Measurements from ENCODE around the gene LHCGR. TPM values are rescaled to one million over a fixed set of nuclear protein-coding genes. Genes with fewer than 3 reads are reported as not detected.
A peak's percentile ranks its signal among the peaks of the same experiment; 100 is the strongest.
"Not testable (repeated sequence)": the region's sequence is repeated elsewhere in the genome, so short reads cannot be mapped to it uniquely, and the experiment has no call there.

The LHCGR gene
- total RNA-seq, 2 experiments from 2014 or later = not detected

DNA sequence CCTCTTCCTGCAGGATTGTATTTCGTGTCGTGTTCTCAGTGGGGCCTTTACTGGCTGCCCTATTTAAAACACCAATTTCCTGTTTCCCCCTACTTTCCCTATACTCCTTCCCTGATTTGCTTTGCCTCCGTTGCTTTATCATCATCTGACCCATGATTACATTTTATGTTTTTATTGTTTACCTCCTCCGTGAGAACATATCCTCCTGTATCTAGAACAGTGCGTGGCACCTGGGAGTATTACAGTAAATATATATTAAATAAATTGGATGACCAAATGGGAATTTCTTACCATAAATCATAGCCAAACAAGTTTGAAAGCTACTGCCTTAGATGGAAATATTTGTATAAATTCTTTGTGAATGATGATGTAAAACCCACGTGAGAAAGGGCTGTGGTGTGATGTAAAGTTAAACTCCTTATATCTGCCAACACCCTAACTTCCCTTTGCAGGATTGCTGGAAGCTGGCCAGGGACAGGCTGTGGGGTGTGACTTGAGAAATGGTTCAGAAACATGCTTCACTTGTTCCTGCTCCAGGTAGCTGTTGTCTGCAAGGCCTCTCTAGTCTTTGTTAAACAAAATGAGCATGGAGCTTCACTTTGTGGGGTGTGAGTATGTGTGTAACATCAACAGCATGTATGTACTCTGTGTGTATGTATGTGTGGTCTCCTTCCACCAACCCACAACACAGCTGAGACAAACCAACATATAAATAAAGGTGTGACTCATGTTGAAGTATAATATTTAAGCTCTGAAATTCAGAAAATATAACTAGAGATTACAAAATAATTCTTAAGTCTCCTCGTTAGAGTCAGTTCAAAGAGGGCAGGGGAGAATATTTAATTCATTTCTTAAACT, 40.3 kb downstream of the LHCGR start:
- DNase-seq = no peak
- no peaks in the 10 kb centered on the region for H3K4me1 Mint-ChIP-seq (ENCODE audit: low read depth)

GRCh38 chr2:48714245-48714644, 41.3 kb downstream of the LHCGR start:
- Mint-ChIP-seq H3K9me3 (no peaks in the 10 kb centered on the region), H3K4me3 (no peak overlapping the region), H3K4me1 (ENCODE audit: low read depth) (no peaks in the 10 kb centered on the region), H3K27me3 (peaks cover 16% of the 10 kb centered on the region), H3K27ac (no peak overlapping the region), H3K36me3 (no peaks in the 10 kb centered on the region)
- intact Hi-C loops (cut with micrococcal nuclease) = no loop called here
- ChIA-PET CTCF (no interaction called here), POLR2A (no interaction called here)
- no peak for DNase-seq

More for the DNA sequence above, 40.3 kb downstream of the LHCGR start:
- Mint-ChIP-seq H3K36me3 (no peaks in the 10 kb centered on the region), H3K27me3 (peaks cover 16% of the 10 kb centered on the region), H3K27ac (no peak overlapping the region), H3K9me3 (no peaks in the 10 kb centered on the region), H3K4me3 (no peak overlapping the region)
- POLR2A ChIA-PET = no interaction called here
- CTCF ChIA-PET = interaction anchor here (0.6 kb wide), 1 partner anchor 291 kb away, joined by 3 read pairs; no protein-coding TSS in a partner anchor
- intact Hi-C loops (cut with micrococcal nuclease) = no loop called here

DNA sequence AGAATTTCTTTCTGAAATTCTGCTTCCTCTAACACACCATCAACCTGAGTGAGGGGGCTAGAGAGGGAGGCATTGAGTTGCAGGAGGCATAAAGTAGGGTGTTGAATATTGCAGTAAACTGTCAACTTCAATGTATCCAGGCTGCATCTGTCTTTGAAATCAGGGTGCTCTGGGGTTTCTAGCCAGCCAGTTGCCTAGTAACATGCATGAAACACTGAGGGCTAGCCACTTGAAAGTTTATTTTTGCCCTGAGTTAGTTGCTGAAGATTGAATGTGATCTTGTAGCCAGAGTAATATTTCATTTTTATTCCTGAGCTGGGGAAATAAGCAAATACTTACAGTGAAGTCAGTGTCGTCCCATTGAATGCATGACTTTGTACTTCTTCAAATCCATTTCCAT, 41.9 kb downstream of the LHCGR start:
- H3K4me3 Mint-ChIP-seq = no peak overlapping the region
- ChIA-PET POLR2A (no interaction called here), CTCF (no interaction called here)
- peaks cover 16% of the 10 kb centered on the region for H3K27me3 Mint-ChIP-seq
- H3K27ac Mint-ChIP-seq = no peak overlapping the region
- intact Hi-C loops (cut with micrococcal nuclease) = no loop called here
- no peaks in the 10 kb centered on the region for H3K4me1 Mint-ChIP-seq (ENCODE audit: low read depth)
- H3K9me3 Mint-ChIP-seq = no peaks in the 10 kb centered on the region
- H3K36me3 Mint-ChIP-seq = no peaks in the 10 kb centered on the region
- no peak for DNase-seq

DNA sequence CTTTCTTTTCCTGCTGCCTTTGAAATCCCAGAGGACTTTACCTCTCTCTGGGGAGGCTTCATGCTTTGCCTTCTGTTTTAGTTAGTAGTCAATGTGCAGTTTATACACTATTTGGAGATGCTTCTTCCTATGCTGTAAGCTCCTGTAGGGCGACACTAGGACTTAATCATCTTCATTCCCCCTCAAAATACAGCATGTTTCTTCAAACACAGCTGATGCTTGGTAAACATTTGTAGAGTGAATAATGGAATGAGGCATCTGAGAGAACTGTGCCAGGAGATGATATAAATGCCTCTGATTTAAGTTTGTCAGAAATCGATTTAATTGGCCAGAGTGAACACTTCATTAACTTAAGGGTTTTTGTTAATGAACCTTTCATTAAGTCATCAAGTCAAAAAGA, 43.4 kb downstream of the LHCGR start:
- Mint-ChIP-seq H3K36me3 (no peaks in the 10 kb centered on the region), H3K27me3 (peaks cover 16% of the 10 kb centered on the region), H3K27ac (no peak overlapping the region), H3K4me3 (no peak overlapping the region), H3K9me3 (no peaks in the 10 kb centered on the region), H3K4me1 (ENCODE audit: low read depth) (no peaks in the 10 kb centered on the region)
- ChIA-PET POLR2A (no interaction called here), CTCF (no interaction called here)
- no peak for DNase-seq
- intact Hi-C loops (cut with micrococcal nuclease) = no loop called here

- ChIA-PET CTCF (no interaction called here), POLR2A (no interaction called here)
- Mint-ChIP-seq H3K4me1 (ENCODE audit: low read depth) (no peaks in the 10 kb centered on the region), H3K27me3 (peaks cover 13% of the 10 kb centered on the region), H3K4me3 (no peak overlapping the region), H3K36me3 (no peaks in the 10 kb centered on the region), H3K9me3 (no peaks in the 10 kb centered on the region), H3K27ac (no peak overlapping the region)
- no peak for DNase-seq
- intact Hi-C loops (cut with micrococcal nuclease) = no loop called here
Observed at GRCh38 chr2:48711343-48711742, 44.2 kb downstream of the LHCGR start.

DNA sequence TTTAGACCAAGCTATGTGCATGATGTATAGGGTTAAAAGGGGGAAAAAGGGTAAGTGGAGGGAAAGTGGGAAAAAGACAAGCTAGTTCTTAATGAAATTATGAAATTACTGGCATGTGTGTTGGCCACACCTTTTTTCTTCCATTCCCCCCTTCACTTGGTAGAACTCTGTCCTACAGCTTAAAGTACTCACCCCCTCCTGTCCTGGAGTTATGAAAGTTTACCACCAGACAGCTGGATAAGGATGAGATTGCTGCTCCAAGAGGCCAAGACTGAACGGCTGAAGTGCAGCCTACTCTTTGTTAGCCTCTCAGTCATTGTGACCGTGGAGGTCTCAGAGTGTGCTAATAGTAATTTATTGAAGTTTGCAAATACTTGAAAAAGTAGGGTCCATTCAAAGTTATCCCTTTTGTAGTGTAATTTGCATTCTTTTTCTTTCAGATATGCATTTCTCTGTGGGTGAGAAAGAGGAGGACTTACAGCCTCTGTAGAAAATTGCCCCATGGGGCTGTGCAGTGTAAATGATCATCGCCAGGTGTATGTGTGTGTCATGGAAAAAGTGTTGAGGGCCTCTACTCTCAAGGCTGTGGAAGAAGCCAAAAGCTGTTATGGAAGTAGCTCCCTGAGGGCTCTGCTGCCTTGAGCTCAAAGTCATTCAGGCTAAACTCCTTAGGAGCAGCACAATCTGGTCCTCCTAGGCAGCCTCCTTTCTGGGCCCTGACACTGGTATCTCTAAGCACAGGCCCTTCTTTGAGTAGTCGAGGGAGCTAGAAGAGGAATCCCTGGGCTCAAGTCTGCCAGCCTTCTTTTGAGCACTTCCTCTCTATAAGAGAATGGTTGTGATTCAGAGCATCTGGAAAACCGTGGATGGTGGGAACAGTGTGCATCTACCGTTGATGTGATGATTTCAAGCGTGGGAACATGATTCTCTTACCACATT, 46.2 kb downstream of the LHCGR start:
- ChIA-PET CTCF (no interaction called here), POLR2A (no interaction called here)
- Mint-ChIP-seq H3K27ac (no peak overlapping the region), H3K4me1 (ENCODE audit: low read depth) (no peaks in the 10 kb centered on the region), H3K4me3 (no peak overlapping the region), H3K36me3 (no peaks in the 10 kb centered on the region), H3K9me3 (no peaks in the 10 kb centered on the region), H3K27me3 (peaks cover 12% of the 10 kb centered on the region)
- intact Hi-C loops (cut with micrococcal nuclease) = no loop called here
- DNase-seq = no peak

DNA sequence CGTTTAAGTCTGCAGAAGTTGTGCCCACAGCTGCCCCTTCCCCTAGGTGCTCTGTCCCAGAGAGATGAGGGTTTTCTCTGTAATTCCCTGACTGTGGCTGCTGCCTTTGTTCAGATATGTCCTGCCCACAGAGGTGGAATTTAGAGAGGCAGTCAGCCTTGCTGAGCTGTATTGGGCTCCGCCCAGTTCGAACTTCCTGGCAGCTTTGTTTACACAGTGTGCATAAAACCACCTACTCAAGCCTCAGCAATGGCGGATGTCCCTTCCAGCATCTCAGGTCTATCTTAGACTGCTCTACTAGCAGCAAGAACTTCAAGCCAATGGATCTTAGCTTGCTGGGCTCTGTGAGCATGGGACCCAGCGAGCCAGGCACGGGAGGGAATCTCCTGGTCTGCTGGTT, 48.1 kb downstream of the LHCGR start:
- Mint-ChIP-seq H3K4me1 (ENCODE audit: low read depth) (no peaks in the 10 kb centered on the region), H3K27ac (no peak overlapping the region), H3K27me3 (peaks cover 7% of the 10 kb centered on the region), H3K4me3 (no peak overlapping the region), H3K9me3 (peaks cover 2% of the 10 kb centered on the region), H3K36me3 (no peaks in the 10 kb centered on the region)
- intact Hi-C loops (cut with micrococcal nuclease) = no loop called here
- POLR2A ChIA-PET = no interaction called here
- CTCF ChIA-PET = no interaction called here
- DNase-seq = peak; percentile 12

DNA sequence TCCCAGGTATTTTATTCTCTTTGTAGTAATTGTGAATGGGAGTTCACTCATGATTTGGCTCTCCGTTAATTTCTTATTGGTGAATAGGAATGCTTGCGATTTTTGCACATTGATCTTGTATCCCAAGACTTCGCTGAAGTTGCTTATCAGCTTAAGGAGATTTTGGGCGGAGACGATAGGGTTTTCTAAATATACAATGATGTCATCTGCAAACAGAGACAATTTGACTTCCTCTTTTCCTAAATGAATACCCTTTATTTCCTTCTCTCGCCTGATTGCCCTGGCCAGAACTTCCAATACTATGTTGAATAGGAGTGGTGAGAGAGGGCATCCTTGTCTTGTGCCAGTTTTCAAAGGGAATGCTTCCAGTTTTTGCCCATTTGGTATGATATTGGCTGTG, 51.9 kb downstream of the LHCGR start:
- H3K9me3 Mint-ChIP-seq; DNase-seq; H3K27me3 Mint-ChIP-seq; H3K27ac Mint-ChIP-seq; CTCF ChIA-PET; H3K4me1 Mint-ChIP-seq (ENCODE audit: low read depth); H3K36me3 Mint-ChIP-seq; H3K4me3 Mint-ChIP-seq; intact Hi-C loops (cut with micrococcal nuclease); POLR2A ChIA-PET: not testable (repeated sequence)

DNA sequence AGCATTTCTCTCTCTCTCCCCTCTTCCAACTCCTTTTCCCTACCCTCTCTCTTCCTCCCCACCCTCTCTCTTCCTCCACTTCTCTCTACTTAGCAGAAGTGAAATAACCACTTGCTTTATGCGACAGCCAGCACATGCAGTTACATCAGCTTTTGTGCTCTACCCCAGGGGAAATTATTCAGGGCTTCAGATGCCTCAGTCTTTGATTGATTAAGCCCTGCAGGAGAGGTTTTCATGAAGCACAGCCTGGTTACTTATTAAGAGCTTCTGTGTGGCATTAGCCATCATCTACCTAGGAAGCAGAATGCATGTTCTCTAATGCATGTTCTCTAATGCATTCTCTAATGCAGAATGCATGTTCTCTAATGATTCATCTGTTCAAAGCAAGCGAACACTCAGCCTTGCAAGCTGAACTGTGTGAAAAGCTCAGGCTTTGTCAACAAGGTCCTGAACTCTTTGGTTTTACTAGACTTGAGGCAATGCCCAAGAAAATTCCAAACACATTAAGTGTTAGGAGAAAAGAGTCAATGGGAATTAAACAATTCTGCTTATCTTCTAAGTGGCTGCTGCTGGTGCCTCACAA, 56.1 kb downstream of the LHCGR start:
- Mint-ChIP-seq H3K27ac (no peak overlapping the region), H3K27me3 (no peaks in the 10 kb centered on the region), H3K4me1 (ENCODE audit: low read depth) (no peaks in the 10 kb centered on the region), H3K4me3 (no peak overlapping the region), H3K36me3 (no peaks in the 10 kb centered on the region), H3K9me3 (peaks cover 2% of the 10 kb centered on the region)
- DNase-seq = no peak
- POLR2A ChIA-PET = no interaction called here
- intact Hi-C loops (cut with micrococcal nuclease) = no loop called here
- CTCF ChIA-PET = no interaction called here

DNA sequence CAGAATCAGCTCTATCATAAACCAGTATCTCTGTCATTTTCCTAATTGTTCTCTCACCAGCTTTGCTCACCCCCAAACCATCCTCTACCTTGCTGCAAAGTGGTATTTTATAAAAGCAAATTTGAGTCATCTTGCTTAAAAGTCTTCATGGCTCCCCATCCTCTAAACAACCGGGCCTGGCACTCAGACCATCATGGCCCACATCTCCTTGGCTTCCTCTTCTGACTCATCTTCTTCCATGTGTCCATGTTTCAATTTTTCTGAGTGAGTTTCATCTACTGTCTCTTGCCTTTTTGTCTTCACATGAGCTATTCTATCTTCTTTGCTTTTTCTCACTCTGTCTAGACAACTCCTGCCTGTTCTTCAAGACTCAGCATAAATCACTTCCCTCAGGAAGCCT, 58.6 kb downstream of the LHCGR start:
- Mint-ChIP-seq H3K27me3 (no peaks in the 10 kb centered on the region), H3K27ac (no peak overlapping the region), H3K9me3 (no peaks in the 10 kb centered on the region), H3K4me3 (no peak overlapping the region), H3K36me3 (no peaks in the 10 kb centered on the region), H3K4me1 (ENCODE audit: low read depth) (no peaks in the 10 kb centered on the region)
- ChIA-PET POLR2A (no interaction called here), CTCF (no interaction called here)
- no peak for DNase-seq
- intact Hi-C loops (cut with micrococcal nuclease) = no loop called here

DNA sequence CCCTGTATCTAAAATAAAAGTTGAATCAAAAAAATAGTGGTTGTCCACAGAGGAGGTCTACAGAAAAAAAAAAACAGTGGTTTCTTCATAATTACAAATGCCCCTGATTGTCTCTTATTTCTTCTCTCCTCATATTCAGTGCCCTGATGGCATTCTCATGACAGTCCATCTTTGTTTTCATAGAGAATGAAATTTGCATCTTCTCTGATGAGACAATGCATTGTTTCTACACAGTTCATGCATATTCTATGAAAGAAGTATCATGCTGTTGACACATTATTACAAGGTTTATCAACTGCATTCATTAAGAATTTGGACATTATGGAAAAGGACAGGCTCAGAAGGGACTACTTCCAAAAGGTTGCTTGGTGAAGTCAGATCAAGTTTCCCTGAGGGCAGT, 59.5 kb downstream of the LHCGR start:
- Mint-ChIP-seq H3K4me3 (no peak overlapping the region), H3K4me1 (ENCODE audit: low read depth) (no peaks in the 10 kb centered on the region), H3K9me3 (no peaks in the 10 kb centered on the region), H3K27me3 (no peaks in the 10 kb centered on the region), H3K27ac (no peak overlapping the region), H3K36me3 (no peaks in the 10 kb centered on the region)
- intact Hi-C loops (cut with micrococcal nuclease) = no loop called here
- no peak for DNase-seq
- ChIA-PET POLR2A (no interaction called here), CTCF (no interaction called here)

GRCh38 chr2:48694149-48694548, 61.4 kb downstream of the LHCGR start:
- intact Hi-C loops (cut with micrococcal nuclease) = no loop called here
- POLR2A ChIA-PET = no interaction called here
- H3K27me3 Mint-ChIP-seq = no peaks in the 10 kb centered on the region
- CTCF ChIA-PET = no interaction called here
- no peaks in the 10 kb centered on the region for H3K4me1 Mint-ChIP-seq (ENCODE audit: low read depth)
- H3K4me3 Mint-ChIP-seq = no peak overlapping the region
- H3K36me3 Mint-ChIP-seq = no peaks in the 10 kb centered on the region
- no peak for DNase-seq
- H3K27ac Mint-ChIP-seq = no peak overlapping the region
- H3K9me3 Mint-ChIP-seq = no peaks in the 10 kb centered on the region
